Neuronal stem cell (in vitro differentiated cells): ENCODE results near the gene ADAM19. TPM values are rescaled to one million over a fixed set of nuclear protein-coding genes. Genes with fewer than 3 reads are reported as not detected.

ENCODE experiments used
- DNase-seq: peaks from one replicate; pipeline ENCODE4 v3.0.0-alpha.2; 2013; ENCODE audit warnings: low spot score
- H2AFZ ChIP-seq: one replicate; pipeline ENCODE4 v1.6.1; 2013; ENCODE audit warnings: mild to moderate bottlenecking, low read length, inconsistent platforms
- H2AK5ac ChIP-seq: 2 replicates; pipeline ENCODE4 v1.6.1; 2013; ENCODE audit warnings: low read depth, mild to moderate bottlenecking, inconsistent platforms, low read length, moderate library complexity, mixed read lengths
- H2BK120ac ChIP-seq: 2 replicates; pipeline ENCODE4 v1.6.1; 2013; ENCODE audit warnings: low read depth, mild to moderate bottlenecking, inconsistent platforms, low read length, moderate library complexity, mixed read lengths
- H2BK12ac ChIP-seq: one replicate; pipeline ENCODE4 v1.6.1; 2013; ENCODE audit warnings: low read length, inconsistent platforms
- H2BK15ac ChIP-seq: 2 replicates; pipeline ENCODE4 v1.6.1; 2013; ENCODE audit warnings: mild to moderate bottlenecking, low read length, inconsistent platforms, mixed read lengths
- H2BK5ac ChIP-seq: one replicate; pipeline ENCODE4 v1.6.1; 2013; ENCODE audit warnings: inconsistent platforms, mild to moderate bottlenecking, low read length, moderate library complexity
- H3K14ac ChIP-seq: one replicate; pipeline ENCODE4 v1.6.1; 2013; ENCODE audit warnings: low read length, inconsistent platforms
- H3K18ac ChIP-seq: 2 replicates; pipeline ENCODE4 v1.6.1; 2013; ENCODE audit warnings: low read length, inconsistent platforms
- H3K23ac ChIP-seq: 2 replicates; pipeline ENCODE4 v1.6.1; 2013; ENCODE audit warnings: low read depth, mild to moderate bottlenecking, mixed read lengths, low read length, inconsistent platforms; ENCODE audit not compliant: poor library complexity
- H3K27ac ChIP-seq: replicated peaks from 3 replicates; pipeline ENCODE4 v1.5.1; 2013; ENCODE audit warnings: low read length, inconsistent platforms
- H3K27me3 ChIP-seq, 3 experiments: 2 replicates each; pipeline ENCODE4 v1.6.1; 2013; ENCODE audit warnings: low read length in 3 of 3, mild to moderate bottlenecking in 2 of 3, inconsistent platforms in 1 of 3, low read depth in 1 of 3, mixed read lengths in 1 of 3, moderate library complexity in 1 of 3; ENCODE audit not compliant: control insufficient read depth in 3 of 3, insufficient read depth in 3 of 3
- H3K36me3 ChIP-seq, 2 donors: replicated peaks in 1 of 2; 2 replicates each; pipeline ENCODE4 v1.6.1; 2013; ENCODE audit warnings: low read length in 2 of 2; ENCODE audit not compliant: control insufficient read depth in 2 of 2, insufficient read depth in 2 of 2
- H3K4ac ChIP-seq: 2 replicates; pipeline ENCODE4 v1.6.1; 2013; ENCODE audit warnings: inconsistent platforms, mild to moderate bottlenecking, low read length, moderate library complexity
- H3K4me1 ChIP-seq, 2 donors: 1 replicate in 1 of 2; 2 replicates in 1 of 2; pipeline ENCODE4 v1.6.1; 2013; ENCODE audit warnings: low read length in 2 of 2, low read depth in 1 of 2; ENCODE audit not compliant: control insufficient read depth in 2 of 2, insufficient read depth in 1 of 2
- H3K4me2 ChIP-seq: one replicate; pipeline ENCODE4 v1.6.1; 2013; ENCODE audit warnings: mild to moderate bottlenecking, low read length, inconsistent platforms; ENCODE audit not compliant: insufficient read depth, poor library complexity, severe bottlenecking
- H3K4me3 ChIP-seq, 2 donors: 2 replicates each; pipeline ENCODE4 v1.5.1; 2013; ENCODE audit warnings: low read length in 2 of 2, mild to moderate bottlenecking in 2 of 2, inconsistent platforms in 1 of 2, moderate library complexity in 1 of 2
- H3K79me1 ChIP-seq: one replicate; pipeline ENCODE4 v1.6.1; 2013; ENCODE audit warnings: low read depth, mild to moderate bottlenecking, inconsistent platforms, low read length, moderate library complexity
- H3K9ac ChIP-seq: one replicate; pipeline ENCODE4 v1.6.1; 2013; ENCODE audit warnings: mild to moderate bottlenecking, low read depth, low read length, inconsistent platforms; ENCODE audit not compliant: poor library complexity
- H3K9me3 ChIP-seq, 2 donors: replicated peaks in 1 of 2; 2 replicates each; pipeline versions ENCODE3 to v1.6.1; 2013; ENCODE audit warnings: low read length in 2 of 2, mild to moderate bottlenecking in 2 of 2, inconsistent platforms in 1 of 2, low read depth in 1 of 2, mixed read lengths in 1 of 2, moderate library complexity in 1 of 2; ENCODE audit not compliant: control insufficient read depth in 2 of 2, insufficient read depth in 1 of 2
- H4K8ac ChIP-seq: one replicate; pipeline ENCODE4 v1.6.1; 2013; ENCODE audit warnings: low read depth, mild to moderate bottlenecking, inconsistent platforms, low read length, moderate library complexity
- H4K91ac ChIP-seq: one replicate; pipeline ENCODE4 v1.6.1; 2013; ENCODE audit warnings: low read length, low read depth, mild to moderate bottlenecking, inconsistent platforms; ENCODE audit not compliant: poor library complexity
- WGBS, 2 donors: extraction: QIAGEN DNeasy Blood & Tissue Kit; methylation state at CpG; one replicate each; pipeline ENCODE4 v1.1.7; 2013; ENCODE audit warnings: missing lambda C conversion rate in 2 of 2, mixed read lengths in 1 of 2; ENCODE audit not compliant: insufficient read length in 2 of 2, insufficient replicate concordance in 1 of 2; ENCODE audit errors: extremely low coverage in 2 of 2; 5-methylcytosine and 5-hydroxymethylcytosine counted together
- polyA plus RNA-seq, 2 experiments: library from polyadenylated mRNA; stranded (reverse); fragments of 200-250 nt; gene quantifications; one replicate each; pipeline ENCODE4 v1.2.3, GENCODE V29; 2013

ADAM19 gene
- polyA plus RNA-seq (2013, experiment 1 of 2): 13.3 TPM
- 13.9 TPM for polyA plus RNA-seq (2013, experiment 2 of 2)

- H3K9me3 ChIP-seq: no peaks in the 10 kb centered on the region
- peaks cover 5% of the 10 kb centered on the region for H3K79me1 ChIP-seq
- peak within 1 kb of the TSS; percentile 51 for H2AK5ac ChIP-seq
- peak within 1 kb of the TSS; percentile 54 for H3K27ac ChIP-seq
- no peak within 1 kb of the TSS for H4K91ac ChIP-seq
- peak within 1 kb of the TSS; percentile 79 for H2BK5ac ChIP-seq
- H3K4me2 ChIP-seq: peak within 1 kb of the TSS; percentile 87
- peaks cover 0 to 34% (median 0%) of the 10 kb centered on the region in 3 experiments for H3K27me3 ChIP-seq
- peak; percentile 69 for DNase-seq
- H3K4me3 ChIP-seq: peak within 1 kb of the TSS; percentile 67 to 98
- H3K4ac ChIP-seq: no peak within 1 kb of the TSS
- no peak within 1 kb of the TSS for H2BK12ac ChIP-seq
- no peak within 1 kb of the TSS for H2BK120ac ChIP-seq
- no CpG with 5 or more reads among the region's 63 CpGs for WGBS, 2 donors
- peak within 1 kb of the TSS; percentile 93 for H2BK15ac ChIP-seq
- peaks cover 0 to 15% of the 10 kb centered on the region in 2 donors for H3K4me1 ChIP-seq
- peak within 1 kb of the TSS; percentile 94 for H3K18ac ChIP-seq
- H3K9ac ChIP-seq: peak within 1 kb of the TSS; percentile 82
- H3K36me3 ChIP-seq: no peaks in the 10 kb centered on the region
- peak within 1 kb of the TSS; percentile 98 for H2AFZ ChIP-seq
- H3K14ac ChIP-seq: peak within 1 kb of the TSS; percentile 49
- peak within 1 kb of the TSS; percentile 92 for H3K23ac ChIP-seq
- no peak within 1 kb of the TSS for H4K8ac ChIP-seq
These were observed at the start of gene ADAM19 for GRCh38 chr5:157575381-157576020. Gene ADAM19 (minus strand): TSS chr5:157575775. CDS start chr5:157575696, 79 bp downstream.

- Histone ChIP-seq H4K8ac (no peak overlapping the region), H3K4ac (no peak overlapping the region), H2AFZ (no peak overlapping the region), H3K18ac (no peak overlapping the region), H3K36me3 (no peaks in the 10 kb centered on the region), H3K9ac (no peak overlapping the region), H2BK5ac (no peak overlapping the region), H3K27me3 (no peaks in the 10 kb centered on the region), H3K4me3 (no peak overlapping the region), H3K14ac (no peak overlapping the region), H3K79me1 (no peaks in the 10 kb centered on the region), H2BK15ac (no peak overlapping the region), H2AK5ac (no peak overlapping the region), H2BK12ac (no peak overlapping the region), H3K9me3 (no peaks in the 10 kb centered on the region), H3K23ac (no peak overlapping the region), H3K27ac (no peak overlapping the region), H3K4me1 (no peaks in the 10 kb centered on the region), H4K91ac (no peak overlapping the region), H2BK120ac (no peak overlapping the region), H3K4me2 (no peak overlapping the region)
- DNase-seq: no peak
- no CpG with 5 or more reads among the region's 2 CpGs for WGBS, 2 donors
These were observed 48.6 kb upstream of the ADAM19 start for GRCh38 chr5:157624144-157624543.

- no peaks in the 10 kb centered on the region for H3K9me3 ChIP-seq
- H3K79me1 ChIP-seq: no peaks in the 10 kb centered on the region
- H3K4me2 ChIP-seq: no peak overlapping the region
- H3K4ac ChIP-seq: no peak overlapping the region
- H2BK120ac ChIP-seq: no peak overlapping the region
- no peak overlapping the region for H3K4me3 ChIP-seq
- no peaks in the 10 kb centered on the region for H3K4me1 ChIP-seq
- no peak overlapping the region for H4K8ac ChIP-seq
- H2AK5ac ChIP-seq: no peak overlapping the region
- H4K91ac ChIP-seq: no peak overlapping the region
- H3K9ac ChIP-seq: no peak overlapping the region
- DNase-seq: no peak
- no peak overlapping the region for H3K18ac ChIP-seq
- no peak overlapping the region for H2BK15ac ChIP-seq
- H3K23ac ChIP-seq: no peak overlapping the region
- no peak overlapping the region for H2BK5ac ChIP-seq
- H2BK12ac ChIP-seq: no peak overlapping the region
- H3K27me3 ChIP-seq: no peaks in the 10 kb centered on the region
- H3K27ac ChIP-seq: no peak overlapping the region
- H2AFZ ChIP-seq: no peak overlapping the region
- no peaks in the 10 kb centered on the region for H3K36me3 ChIP-seq
- no peak overlapping the region for H3K14ac ChIP-seq
These were observed 45.2 kb upstream of the ADAM19 start for GRCh38 chr5:157620776-157621175.

- DNase-seq: no peak
- WGBS, 2 donors: no CpG with 5 or more reads among the region's 8 CpGs
- no peak overlapping the region for H4K8ac ChIP-seq
- H3K4ac ChIP-seq: no peak overlapping the region
- H2BK5ac ChIP-seq: no peak overlapping the region
- H3K27ac ChIP-seq: no peak overlapping the region
- no peak overlapping the region for H3K4me2 ChIP-seq
- H2BK15ac ChIP-seq: no peak overlapping the region
- no peak overlapping the region for H3K4me3 ChIP-seq
- no peak overlapping the region for H3K18ac ChIP-seq
- no peak overlapping the region for H3K9ac ChIP-seq
- H2BK12ac ChIP-seq: no peak overlapping the region
- H2AK5ac ChIP-seq: no peak overlapping the region
- H2BK120ac ChIP-seq: no peak overlapping the region
- H3K27me3 ChIP-seq: no peaks in the 10 kb centered on the region
- no peak overlapping the region for H2AFZ ChIP-seq
- H3K36me3 ChIP-seq: no peaks in the 10 kb centered on the region
- no peak overlapping the region for H3K14ac ChIP-seq
- H3K23ac ChIP-seq: no peak overlapping the region
- no peak overlapping the region for H4K91ac ChIP-seq
- H3K79me1 ChIP-seq: no peaks in the 10 kb centered on the region
- H3K9me3 ChIP-seq: no peaks in the 10 kb centered on the region
- no peaks in the 10 kb centered on the region for H3K4me1 ChIP-seq
These were observed 42.7 kb upstream of the ADAM19 start for GRCh38 chr5:157618191-157618765.
